Trophoblast cell (in vitro differentiated cells and primary cell): ENCODE measurements around the gene ZNF426.
"Not testable (repeated sequence)": the region's sequence is repeated elsewhere in the genome, so short reads cannot be mapped to it uniquely, and the experiment has no call there.

Source experiments
- DNase-seq, 2 donors: peaks; one replicate each; pipeline ENCODE4 v3.0.0-alpha.2; 2016
- H2AFZ ChIP-seq: 2 replicates; pipeline ENCODE4 v1.6.1; 2013; ENCODE audit warnings: low read length, moderate library complexity, mild to moderate bottlenecking; ENCODE audit not compliant: insufficient read depth, poor library complexity
- H2AK5ac ChIP-seq: 2 replicates; pipeline ENCODE4 v1.6.1; 2013; ENCODE audit warnings: mild to moderate bottlenecking, low read length
- H2BK120ac ChIP-seq: 2 replicates; pipeline ENCODE4 v1.6.1; 2013; ENCODE audit warnings: low read length, mild to moderate bottlenecking, moderate library complexity; ENCODE audit not compliant: insufficient read depth, poor library complexity
- H2BK12ac ChIP-seq: 2 replicates; pipeline ENCODE4 v1.6.1; 2013; ENCODE audit warnings: mild to moderate bottlenecking, low read length, moderate library complexity
- H2BK5ac ChIP-seq: 2 replicates; pipeline ENCODE4 v1.6.1; 2013; ENCODE audit warnings: low read length, low read depth, moderate library complexity, mild to moderate bottlenecking; ENCODE audit not compliant: poor library complexity
- H3K14ac ChIP-seq: 2 replicates; pipeline ENCODE4 v1.6.1; 2013; ENCODE audit warnings: mild to moderate bottlenecking, low read length
- H3K18ac ChIP-seq: 2 replicates; pipeline ENCODE4 v1.6.1; 2013; ENCODE audit warnings: mild to moderate bottlenecking, low read length
- H3K23ac ChIP-seq: 2 replicates; pipeline ENCODE4 v1.6.1; 2013; ENCODE audit warnings: low read length
- H3K27ac ChIP-seq: 2 replicates; pipeline ENCODE4 v1.5.1; 2013; ENCODE audit warnings: low read depth, mild to moderate bottlenecking, inconsistent platforms, low read length, moderate library complexity
- H3K27me3 ChIP-seq: 2 replicates; pipeline ENCODE4 v1.6.1; 2013; ENCODE audit warnings: inconsistent platforms, mild to moderate bottlenecking, low read length, moderate library complexity; ENCODE audit not compliant: insufficient read depth
- H3K36me3 ChIP-seq, 2 experiments: 1 replicate in 1 of 2; 2 replicates in 1 of 2; pipeline ENCODE4 v1.6.1; 2013; ENCODE audit warnings: low read length in 2 of 2, mild to moderate bottlenecking in 2 of 2, moderate library complexity in 1 of 2; ENCODE audit not compliant: insufficient read depth in 2 of 2, control insufficient read depth in 1 of 2
- H3K4ac ChIP-seq: 2 replicates; pipeline ENCODE4 v1.6.1; 2013; ENCODE audit warnings: low read depth, mild to moderate bottlenecking, low read length, moderate library complexity
- H3K4me1 ChIP-seq, 2 experiments: 1 replicate in 1 of 2; 2 replicates in 1 of 2; pipeline ENCODE4 v1.6.1; 2013; ENCODE audit warnings: low read length in 2 of 2, mild to moderate bottlenecking in 2 of 2, moderate library complexity in 1 of 2; ENCODE audit not compliant: insufficient read depth in 2 of 2, control insufficient read depth in 1 of 2
- H3K4me2 ChIP-seq: 2 replicates; pipeline ENCODE4 v1.6.1; 2013; ENCODE audit warnings: inconsistent platforms, mild to moderate bottlenecking, low read length, moderate library complexity
- H3K4me3 ChIP-seq: 2 replicates; pipeline ENCODE4 v1.5.1; 2013; ENCODE audit warnings: mild to moderate bottlenecking, low read depth, low read length, inconsistent platforms
- H3K79me1 ChIP-seq: one replicate; pipeline ENCODE4 v1.6.1; 2013; ENCODE audit warnings: low read length
- H3K79me2 ChIP-seq: 2 replicates; pipeline ENCODE4 v1.6.1; 2013; ENCODE audit warnings: low read length, mild to moderate bottlenecking; ENCODE audit not compliant: control insufficient read depth, insufficient read depth, poor library complexity
- H3K9ac ChIP-seq: 2 replicates; pipeline ENCODE4 v1.6.1; 2013; ENCODE audit warnings: mild to moderate bottlenecking, low read length
- H3K9me3 ChIP-seq: 2 replicates; pipeline ENCODE4 v1.6.1; 2013; ENCODE audit warnings: low read depth, mild to moderate bottlenecking, control low read depth, inconsistent platforms, low read length; ENCODE audit not compliant: insufficient read depth
- H4K12ac ChIP-seq: 2 replicates; pipeline ENCODE4 v1.6.1; 2013; ENCODE audit warnings: low read depth, mild to moderate bottlenecking, low read length, moderate library complexity
- H4K8ac ChIP-seq: 2 replicates; pipeline ENCODE4 v1.6.1; 2013; ENCODE audit warnings: low read depth, mild to moderate bottlenecking, low read length, moderate library complexity
- H4K91ac ChIP-seq: one replicate; pipeline ENCODE4 v1.6.1; 2013; ENCODE audit warnings: low read depth, mild to moderate bottlenecking, low read length, moderate library complexity
- WGBS: extraction: QIAGEN DNeasy Blood & Tissue Kit; methylation state at CpG from one replicate; pipeline ENCODE4 v1.1.7; 2013; ENCODE audit warnings: missing lambda C conversion rate; ENCODE audit not compliant: insufficient read length, insufficient coverage; ENCODE audit errors: extremely low coverage; 5-methylcytosine and 5-hydroxymethylcytosine counted together

ZNF426 gene

GRCh38 chr19:9552536-9553274, 14.3 kb upstream of the ZNF426 start:
- no peak overlapping the region for H2AK5ac ChIP-seq
- H2BK12ac ChIP-seq = no peak overlapping the region
- no peak overlapping the region for H2AFZ ChIP-seq
- H3K27me3 ChIP-seq = no peaks in the 10 kb centered on the region
- no peak overlapping the region for H3K9ac ChIP-seq
- H3K14ac ChIP-seq = no peak overlapping the region
- H3K4me1 ChIP-seq = no peaks in the 10 kb centered on the region
- H3K79me1 ChIP-seq = no peaks in the 10 kb centered on the region
- H3K23ac ChIP-seq = no peak overlapping the region
- no peaks in the 10 kb centered on the region for H3K79me2 ChIP-seq
- H3K4me2 ChIP-seq = no peak overlapping the region
- no peak overlapping the region for H2BK120ac ChIP-seq
- WGBS = no CpG with 5 or more reads among the region's 7 CpGs
- no peak overlapping the region for H4K8ac ChIP-seq
- H2BK5ac ChIP-seq = no peak overlapping the region
- H3K4ac ChIP-seq = no peak overlapping the region
- peaks cover 0 to 2% of the 10 kb centered on the region in 2 experiments for H3K36me3 ChIP-seq
- H4K12ac ChIP-seq = no peak overlapping the region
- peak overlapping the region; percentile 39 for H3K4me3 ChIP-seq
- DNase-seq = no peak
- H3K18ac ChIP-seq = no peak overlapping the region
- peaks cover 13% of the 10 kb centered on the region for H3K9me3 ChIP-seq
- no peak overlapping the region for H3K27ac ChIP-seq
- no peak overlapping the region for H4K91ac ChIP-seq

GRCh38 chr19:9547870-9548269, 9.4 kb upstream of the ZNF426 start:
- no peak overlapping the region for H3K4me2 ChIP-seq
- H3K23ac ChIP-seq = no peak overlapping the region
- H3K79me2 ChIP-seq = no peaks in the 10 kb centered on the region
- H3K4ac ChIP-seq = no peak overlapping the region
- DNase-seq = no peak
- H3K4me3 ChIP-seq = no peak overlapping the region
- no peak overlapping the region for H4K8ac ChIP-seq
- H3K27me3 ChIP-seq = no peaks in the 10 kb centered on the region
- H3K14ac ChIP-seq = no peak overlapping the region
- H3K36me3 ChIP-seq = no peaks in the 10 kb centered on the region
- H2BK12ac ChIP-seq = no peak overlapping the region
- no peaks in the 10 kb centered on the region for H3K79me1 ChIP-seq
- H4K12ac ChIP-seq = no peak overlapping the region
- peaks cover 19% of the 10 kb centered on the region for H3K9me3 ChIP-seq
- no peak overlapping the region for H2BK5ac ChIP-seq
- H3K18ac ChIP-seq = no peak overlapping the region
- H3K9ac ChIP-seq = no peak overlapping the region
- H4K91ac ChIP-seq = no peak overlapping the region
- H3K4me1 ChIP-seq = no peaks in the 10 kb centered on the region
- no CpG with 5 or more reads among the region's 11 CpGs for WGBS
- H2AFZ ChIP-seq = no peak overlapping the region
- no peak overlapping the region for H2AK5ac ChIP-seq
- no peak overlapping the region for H2BK120ac ChIP-seq
- no peak overlapping the region for H3K27ac ChIP-seq

- not testable (repeated sequence) for H3K9ac ChIP-seq, H3K4me3 ChIP-seq, H3K14ac ChIP-seq, H3K27ac ChIP-seq, H3K79me2 ChIP-seq, H3K4me1 ChIP-seq, H4K12ac ChIP-seq, H3K23ac ChIP-seq, H4K8ac ChIP-seq, H3K79me1 ChIP-seq, H2AFZ ChIP-seq, H2BK12ac ChIP-seq, H2BK5ac ChIP-seq, H3K4me2 ChIP-seq, H3K4ac ChIP-seq, H2AK5ac ChIP-seq, H3K36me3 ChIP-seq, H4K91ac ChIP-seq, H2BK120ac ChIP-seq, DNase-seq, H3K18ac ChIP-seq, H3K27me3 ChIP-seq
- no CpG with 5 or more reads among the region's 12 CpGs for WGBS
- H3K9me3 ChIP-seq = peaks cover 12% of the 10 kb centered on the region
Measured at GRCh38 chr19:9541281-9541680, 2.8 kb upstream of the ZNF426 start.

- H2BK120ac ChIP-seq, H3K9me3 ChIP-seq, DNase-seq, H2AK5ac ChIP-seq, H4K8ac ChIP-seq, H4K91ac ChIP-seq, H2AFZ ChIP-seq, H2BK12ac ChIP-seq, H3K14ac ChIP-seq, H2BK5ac ChIP-seq, H3K79me2 ChIP-seq, H3K18ac ChIP-seq, H4K12ac ChIP-seq, H3K27ac ChIP-seq, H3K27me3 ChIP-seq, H3K4me1 ChIP-seq, H3K9ac ChIP-seq, H3K4me2 ChIP-seq, H3K4ac ChIP-seq, H3K23ac ChIP-seq, H3K79me1 ChIP-seq: not testable (repeated sequence)
- no CpG with 5 or more reads among the region's 1 CpG for WGBS
- peak overlapping the region; percentile 49 for H3K4me3 ChIP-seq
- H3K36me3 ChIP-seq = peaks cover 7 to 16% of the 10 kb centered on the region in 2 experiments
Measured at GRCh38 chr19:9539921-9540320, 1.5 kb upstream of the ZNF426 start.
